HFF-Myc (cell line): ENCODE measurements around the gene SDK2.

Experiments used
- DNase-seq: peaks from one replicate; pipeline ENCODE4 v3.0.0-alpha.2; 2011; ENCODE audit warnings: low read depth; ENCODE audit errors: extremely low read depth
- H3K4me3 ChIP-seq: replicated peaks from 2 replicates; pipeline ENCODE4 v1.5.1; 2011; ENCODE audit warnings: low read depth, mild to moderate bottlenecking, control low read depth, low read length
- TF ChIP-seq, protein P1 (sequence below): IDR thresholded peaks from 2 replicates; pipeline ENCODE4 v1.5.1; 2012; ENCODE audit warnings: mild to moderate bottlenecking, low read depth, low read length, control low read depth; ENCODE audit errors: missing control alignments

SDK2 gene

DNA sequence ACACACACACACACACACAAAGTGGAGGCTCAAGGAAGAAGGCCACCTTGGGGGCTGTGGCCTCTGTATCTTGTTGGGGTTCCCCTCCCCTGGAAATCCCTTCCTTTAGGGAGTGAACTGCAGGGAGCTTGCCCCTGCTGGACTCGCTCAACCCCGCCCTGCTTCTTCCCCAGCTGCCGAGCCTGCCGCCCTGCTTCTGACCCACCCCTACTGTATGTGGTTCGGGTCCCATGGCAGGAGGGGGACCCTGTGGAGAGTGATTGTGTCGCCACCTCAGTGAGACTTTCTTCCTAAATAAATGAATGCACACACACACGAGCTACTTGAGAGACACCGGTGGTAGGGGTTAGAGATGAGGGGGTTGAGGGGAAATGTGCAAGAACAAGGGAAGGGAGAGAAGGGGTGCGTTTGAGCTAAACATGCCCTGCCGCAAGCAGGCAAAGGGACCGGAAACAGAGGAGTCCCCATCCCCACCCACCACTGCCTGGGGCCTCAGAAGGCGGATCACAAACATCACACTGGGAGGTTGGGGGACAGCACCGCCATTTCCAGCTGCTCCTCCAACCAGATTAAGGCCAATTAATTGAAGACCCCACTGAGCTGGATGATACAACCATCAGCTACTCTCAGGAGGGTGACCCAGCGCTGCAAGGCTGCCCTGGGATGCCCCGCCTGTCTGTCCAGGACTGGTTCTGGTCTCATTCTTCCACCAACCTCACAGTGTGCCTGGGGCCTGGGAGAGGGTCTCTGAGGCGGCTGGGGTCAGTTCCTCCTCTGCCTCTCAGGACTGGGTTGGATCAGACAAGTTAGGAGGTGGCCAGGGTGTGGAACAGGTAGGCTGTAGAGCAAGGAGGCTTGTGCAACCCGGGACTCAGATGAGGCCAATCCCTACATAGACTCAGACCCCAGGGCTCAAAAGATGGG, 98.9 kb downstream of the SDK2 start:
- H3K4me3 ChIP-seq = no peak overlapping the region
- TF ChIP-seq, protein P1, sequence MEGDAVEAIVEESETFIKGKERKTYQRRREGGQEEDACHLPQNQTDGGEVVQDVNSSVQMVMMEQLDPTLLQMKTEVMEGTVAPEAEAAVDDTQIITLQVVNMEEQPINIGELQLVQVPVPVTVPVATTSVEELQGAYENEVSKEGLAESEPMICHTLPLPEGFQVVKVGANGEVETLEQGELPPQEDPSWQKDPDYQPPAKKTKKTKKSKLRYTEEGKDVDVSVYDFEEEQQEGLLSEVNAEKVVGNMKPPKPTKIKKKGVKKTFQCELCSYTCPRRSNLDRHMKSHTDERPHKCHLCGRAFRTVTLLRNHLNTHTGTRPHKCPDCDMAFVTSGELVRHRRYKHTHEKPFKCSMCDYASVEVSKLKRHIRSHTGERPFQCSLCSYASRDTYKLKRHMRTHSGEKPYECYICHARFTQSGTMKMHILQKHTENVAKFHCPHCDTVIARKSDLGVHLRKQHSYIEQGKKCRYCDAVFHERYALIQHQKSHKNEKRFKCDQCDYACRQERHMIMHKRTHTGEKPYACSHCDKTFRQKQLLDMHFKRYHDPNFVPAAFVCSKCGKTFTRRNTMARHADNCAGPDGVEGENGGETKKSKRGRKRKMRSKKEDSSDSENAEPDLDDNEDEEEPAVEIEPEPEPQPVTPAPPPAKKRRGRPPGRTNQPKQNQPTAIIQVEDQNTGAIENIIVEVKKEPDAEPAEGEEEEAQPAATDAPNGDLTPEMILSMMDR = no peak
- no peak for DNase-seq

DNA sequence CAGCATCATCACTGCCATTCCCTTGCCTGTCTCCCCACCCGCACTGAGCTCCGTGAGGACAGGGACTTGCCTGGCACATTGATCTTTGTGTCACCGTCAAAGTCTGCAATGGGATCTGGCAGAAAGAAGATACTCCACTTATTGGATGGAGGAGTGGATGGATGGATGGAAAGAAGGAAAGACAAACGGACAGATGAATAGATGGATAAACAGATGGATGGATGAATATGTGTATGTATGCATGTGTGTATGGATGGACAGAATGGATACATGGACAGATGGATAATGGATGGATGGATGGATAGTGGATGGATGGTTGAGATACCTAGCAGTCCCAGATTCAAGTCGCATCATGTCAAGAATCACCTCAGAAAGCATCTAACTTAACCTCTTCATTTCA, 99.9 kb downstream of the SDK2 start:
- DNase-seq = no peak
- TF ChIP-seq, protein P1 = no peak
- no peak overlapping the region for H3K4me3 ChIP-seq

DNA sequence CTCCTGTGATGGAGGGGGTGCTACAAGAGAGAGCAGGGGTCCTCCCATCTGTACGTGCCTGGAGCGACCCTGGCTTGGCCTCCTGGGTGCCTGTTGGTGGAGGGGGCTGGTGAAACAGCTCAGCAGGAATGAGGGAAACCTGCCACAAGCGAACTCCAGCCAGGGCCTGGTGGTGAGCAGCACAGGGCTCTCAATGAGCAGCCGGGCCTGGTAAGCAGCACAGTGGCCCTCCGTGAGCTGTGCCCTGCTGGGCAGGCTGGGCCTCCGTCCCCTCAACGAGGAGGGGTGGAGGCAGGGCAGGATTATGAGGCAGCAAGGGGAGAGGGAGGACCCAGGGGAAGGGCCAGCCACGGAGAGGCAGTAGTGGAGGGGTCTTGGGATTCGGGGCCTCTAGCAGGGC, 101.9 kb downstream of the SDK2 start:
- no peak for DNase-seq
- TF ChIP-seq, protein P1 = no peak
- no peak overlapping the region for H3K4me3 ChIP-seq

DNA sequence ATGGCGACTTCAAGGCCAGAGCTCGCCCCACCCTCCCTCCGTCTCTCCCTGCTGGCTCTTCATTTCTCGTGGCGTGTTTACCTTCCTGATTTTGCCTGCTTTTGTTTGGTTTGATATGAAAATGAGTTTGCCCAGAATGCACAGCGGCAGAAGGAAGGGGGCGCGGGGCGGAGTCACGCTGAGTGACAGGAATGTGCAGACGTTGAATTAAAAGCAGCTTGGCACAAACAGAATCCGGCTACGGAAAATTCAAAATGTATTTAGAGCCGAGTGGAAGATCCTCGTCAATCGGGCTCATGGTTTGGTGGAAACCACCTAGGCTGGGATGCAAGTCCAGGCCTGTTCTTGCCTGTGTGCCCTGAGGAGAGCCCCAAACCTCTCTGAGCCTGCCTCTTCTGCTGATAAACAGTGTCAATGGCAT, 102.7 kb downstream of the SDK2 start:
- TF ChIP-seq, protein P1 = no peak
- no peak for DNase-seq
- H3K4me3 ChIP-seq = no peak overlapping the region

DNA sequence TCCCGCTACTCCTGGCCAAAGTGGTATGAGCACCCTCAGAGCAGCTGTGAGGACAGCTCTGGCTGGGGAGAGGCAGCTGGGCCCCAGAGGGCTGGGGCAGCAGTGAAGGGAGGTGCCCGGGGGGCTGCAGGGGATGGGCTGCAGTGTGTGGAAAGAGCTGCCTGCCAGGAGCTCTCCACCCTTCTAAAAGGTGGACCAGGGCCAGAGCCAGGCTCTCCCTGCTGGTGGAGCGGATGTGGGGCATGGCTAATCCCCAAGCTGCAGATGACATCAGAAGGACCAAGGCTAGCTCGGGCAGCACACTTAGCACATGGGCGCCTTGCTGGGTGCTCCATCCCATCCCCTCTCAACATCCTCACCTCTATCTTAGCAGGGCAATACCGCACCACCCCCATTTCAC, 103.1 kb downstream of the SDK2 start:
- TF ChIP-seq, protein P1 = no peak
- DNase-seq = no peak

DNA sequence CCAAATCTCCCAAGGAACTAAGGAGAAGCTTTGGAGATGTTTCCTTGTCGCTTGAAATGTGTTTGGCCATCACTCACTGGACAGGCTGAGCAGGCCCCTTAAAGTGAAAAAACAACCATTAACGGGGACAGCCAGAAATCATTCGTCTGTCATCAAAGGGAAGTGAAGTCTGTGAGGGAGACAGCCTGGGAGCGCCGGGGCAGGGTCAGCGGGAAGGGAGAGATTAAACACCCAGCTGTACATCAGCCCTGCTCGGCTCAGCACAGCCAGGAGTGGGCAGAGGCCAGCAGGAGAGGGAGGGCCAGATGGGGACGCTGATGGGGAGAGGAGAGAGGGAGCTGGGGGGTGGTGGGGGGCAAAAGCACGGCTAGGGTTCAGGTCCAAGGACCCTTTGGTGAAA, 105.1 kb downstream of the SDK2 start:
- TF ChIP-seq, protein P1 = no peak
- no peak for DNase-seq
- no peak overlapping the region for H3K4me3 ChIP-seq

More for the DNA sequence above, 103.1 kb downstream of the SDK2 start:
- H3K4me3 ChIP-seq = no peak overlapping the region
